OCI-LY7 (cell line): Measurements from ENCODE around the gene SPDYE17.
"Not testable (repeated sequence)": the region's sequence is repeated elsewhere in the genome, so short reads cannot be mapped to it uniquely, and the experiment has no call there.

Experiments
- CTCF ChIP-seq: fragments of 200-600 bp; sonication (generic); conservative IDR thresholded peaks from 2 replicates; pipeline ENCODE4 v1.5.1; 2014; ENCODE audit warnings: mild to moderate bottlenecking, antibody characterized with exemption, low read length, moderate library complexity, mixed read lengths
- EZH2phosphoT487 ChIP-seq: fragments of 200-600 bp; sonication (generic); IDR thresholded peaks from 2 replicates; pipeline ENCODE4 v1.6.1; 2018; ENCODE audit warnings: low read depth, borderline replicate concordance, mild to moderate bottlenecking, mixed run types, antibody characterized with exemption, low read length, moderate library complexity, mixed read lengths

GRCh38 chr7:77079112-77079511 lies 47.0 kb upstream of the SPDYE17 start:
- not testable (repeated sequence) for TF ChIP-seq CTCF, EZH2phosphoT487
